Measurements from ENCODE around the gene PTPRR.

DNA sequence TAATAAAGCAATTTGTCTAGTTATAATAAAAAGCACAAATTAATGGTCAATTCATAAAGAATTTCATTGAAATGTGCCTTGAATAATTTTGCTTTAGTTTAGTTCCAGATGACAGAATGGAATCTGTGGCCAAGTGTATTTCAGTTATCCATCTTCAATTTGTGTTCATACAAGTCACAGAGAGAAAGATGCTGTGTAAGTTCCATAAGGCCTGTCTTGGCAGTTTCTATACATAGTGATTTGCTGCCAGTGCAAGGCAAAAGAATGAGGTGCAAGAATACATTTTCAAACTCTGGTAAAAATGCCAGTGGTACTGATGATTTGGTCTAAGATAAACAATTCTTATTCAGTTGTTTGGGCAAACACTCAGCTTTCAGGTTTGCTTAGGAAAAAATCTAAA is 149.0 kb downstream of the PTPRR start:
- TF ChIP-seq, protein P1, sequence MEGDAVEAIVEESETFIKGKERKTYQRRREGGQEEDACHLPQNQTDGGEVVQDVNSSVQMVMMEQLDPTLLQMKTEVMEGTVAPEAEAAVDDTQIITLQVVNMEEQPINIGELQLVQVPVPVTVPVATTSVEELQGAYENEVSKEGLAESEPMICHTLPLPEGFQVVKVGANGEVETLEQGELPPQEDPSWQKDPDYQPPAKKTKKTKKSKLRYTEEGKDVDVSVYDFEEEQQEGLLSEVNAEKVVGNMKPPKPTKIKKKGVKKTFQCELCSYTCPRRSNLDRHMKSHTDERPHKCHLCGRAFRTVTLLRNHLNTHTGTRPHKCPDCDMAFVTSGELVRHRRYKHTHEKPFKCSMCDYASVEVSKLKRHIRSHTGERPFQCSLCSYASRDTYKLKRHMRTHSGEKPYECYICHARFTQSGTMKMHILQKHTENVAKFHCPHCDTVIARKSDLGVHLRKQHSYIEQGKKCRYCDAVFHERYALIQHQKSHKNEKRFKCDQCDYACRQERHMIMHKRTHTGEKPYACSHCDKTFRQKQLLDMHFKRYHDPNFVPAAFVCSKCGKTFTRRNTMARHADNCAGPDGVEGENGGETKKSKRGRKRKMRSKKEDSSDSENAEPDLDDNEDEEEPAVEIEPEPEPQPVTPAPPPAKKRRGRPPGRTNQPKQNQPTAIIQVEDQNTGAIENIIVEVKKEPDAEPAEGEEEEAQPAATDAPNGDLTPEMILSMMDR (IDR thresholded peaks at IDR 0.05; ENCODE audit: extremely low read depth in 1 of 2, insufficient read depth in 1 of 2, low read depth in 1 of 2, low read length in 2 of 2) = no peak
- no peak for TF ChIP-seq POLR2AphosphoS5 (IDR thresholded peaks at IDR 0.05; ENCODE audit: insufficient read depth, low read depth, low read length)
- TF ChIP-seq EZH2 (IDR thresholded peaks at IDR 0.05; ENCODE audit: borderline replicate concordance, low read depth, low read length, severe bottlenecking) = no peak
- TF ChIP-seq POLR2A (IDR thresholded peaks at IDR 0.05; ENCODE audit: low read depth, low read length) = no peak
